Activated B cell treated with CpG ODN at 0.5 μM for 24 hours (primary cell): ENCODE results near the gene WDR7. TPM values are rescaled to one million over a fixed set of nuclear protein-coding genes. Genes with fewer than 3 reads are reported as not detected.

Source experiments
- ATAC-seq: fragments of 200-7000 bp; cut with Tn5 transposase; one replicate; pipeline ENCODE4 v1.10.0; 2021; ENCODE audit warnings: low read depth, mild to moderate bottlenecking, moderate library complexity
- CTCF ChIA-PET: fragments of 350-600 bp; sonication (Branson Sonifier 250); formaldehyde crosslinking; loops from one replicate; lab custom pipeline; 2021; ENCODE audit warnings: antibody characterized with exemption; lab: Charles Lee
- POLR2A ChIA-PET: fragments of 350-600 bp; sonication (Branson Sonifier 250); formaldehyde crosslinking; loops from one replicate; lab custom pipeline; 2021; ENCODE audit warnings: antibody characterized with exemption; lab: Charles Lee
- DNase-seq: peaks from one replicate; pipeline ENCODE4 v3.0.0; 2022
- H3K27ac Mint-ChIP-seq: one replicate; pipeline ENCODE4 v1.8.0; 2020; ENCODE audit warnings: mixed read lengths
- H3K27me3 Mint-ChIP-seq: one replicate; pipeline ENCODE4 v1.8.0; 2021; ENCODE audit warnings: mixed read lengths
- H3K36me3 Mint-ChIP-seq: one replicate; pipeline ENCODE4 v1.8.0; 2021; ENCODE audit warnings: low read depth, mixed read lengths
- H3K4me1 Mint-ChIP-seq: one replicate; pipeline ENCODE4 v1.8.0; 2021; ENCODE audit warnings: mixed read lengths
- H3K4me3 Mint-ChIP-seq: one replicate; pipeline ENCODE4 v1.8.0; 2020; ENCODE audit warnings: mild to moderate bottlenecking, mixed read lengths
- H3K9me3 Mint-ChIP-seq: one replicate; pipeline ENCODE4 v1.8.0; 2020; ENCODE audit warnings: mixed read lengths
- CTCF ChIP-seq: fragments of 200-600 bp; IDR thresholded peaks from one replicate; pipeline ENCODE4 v1.8.0; 2022; ENCODE audit warnings: antibody characterized with exemption, mild to moderate bottlenecking
- intact Hi-C: fragments of 100-400 bp; cut with micrococcal nuclease; formaldehyde crosslinking; loops from one replicate; pipeline ENCODE4 v1.15.1; 2024
- total RNA-seq: library from RNA; stranded (reverse); gene quantifications from 2 replicates; pipeline ENCODE4 v1.2.3, GENCODE V29; 2022

WDR7 gene
- total RNA-seq, 1 donor from 2014 or later, result 33.4 TPM

GRCh38 chr18:56997200-56997599 is 346.0 kb downstream of the WDR7 start:
- DNase-seq, result no peak
- POLR2A ChIA-PET, result no interaction called here
- intact Hi-C loops, result no loop called here
- no peak for TF ChIP-seq CTCF
- H3K27ac Mint-ChIP-seq, result no peak overlapping the region
- H3K27me3 Mint-ChIP-seq, result no peaks in the 10 kb centered on the region
- H3K9me3 Mint-ChIP-seq, result no peaks in the 10 kb centered on the region
- CTCF ChIA-PET, result no interaction called here
- no peak overlapping the region for H3K4me3 Mint-ChIP-seq
- peaks cover 2% of the 10 kb centered on the region for H3K4me1 Mint-ChIP-seq
- peaks cover 3% of the 10 kb centered on the region for H3K36me3 Mint-ChIP-seq
- ATAC-seq, result no peak

GRCh38 chr18:56999823-57000222 is 348.7 kb downstream of the WDR7 start:
- Mint-ChIP-seq H3K27ac (no peak overlapping the region), H3K9me3 (no peaks in the 10 kb centered on the region), H3K36me3 (peaks cover 3% of the 10 kb centered on the region), H3K4me1 (peaks cover 15% of the 10 kb centered on the region), H3K4me3 (no peak overlapping the region), H3K27me3 (no peaks in the 10 kb centered on the region)
- intact Hi-C loops, result no loop called here
- ChIA-PET POLR2A (no interaction called here), CTCF (no interaction called here)
- no peak for DNase-seq
- no peak for TF ChIP-seq CTCF
- ATAC-seq, result no peak

GRCh38 chr18:57002627-57003026 is 351.5 kb downstream of the WDR7 start:
- H3K36me3 Mint-ChIP-seq, result peaks cover 3% of the 10 kb centered on the region
- H3K4me3 Mint-ChIP-seq, result no peak overlapping the region
- ATAC-seq (no peak), DNase-seq (no peak)
- no peaks in the 10 kb centered on the region for H3K27me3 Mint-ChIP-seq
- no peak for TF ChIP-seq CTCF
- H3K4me1 Mint-ChIP-seq, result peaks cover 16% of the 10 kb centered on the region
- CTCF ChIA-PET, result no interaction called here
- POLR2A ChIA-PET, result no interaction called here
- no peaks in the 10 kb centered on the region for H3K9me3 Mint-ChIP-seq
- intact Hi-C loops, result no loop called here
- H3K27ac Mint-ChIP-seq, result no peak overlapping the region

GRCh38 chr18:57003342-57003741 is 352.2 kb downstream of the WDR7 start:
- no peak for ATAC-seq
- Mint-ChIP-seq H3K4me1 (peaks cover 16% of the 10 kb centered on the region), H3K27me3 (no peaks in the 10 kb centered on the region), H3K9me3 (no peaks in the 10 kb centered on the region), H3K27ac (no peak overlapping the region), H3K36me3 (no peaks in the 10 kb centered on the region), H3K4me3 (no peak overlapping the region)
- no peak for TF ChIP-seq CTCF
- ChIA-PET CTCF (no interaction called here), POLR2A (interaction anchor here (0.6 kb wide), 1 partner anchor 7 kb away, joined by 3 read pairs; no protein-coding TSS in a partner anchor)
- no peak for DNase-seq
- intact Hi-C loops, result no loop called here

GRCh38 chr18:57004366-57005121 is 353.4 kb downstream of the WDR7 start:
- DNase-seq, result no peak
- intact Hi-C loops, result loop anchor here (1.0 kb wide), 1 partner anchor 19 kb away; no protein-coding TSS in a partner anchor
- no peak for TF ChIP-seq CTCF
- Mint-ChIP-seq H3K36me3 (no peaks in the 10 kb centered on the region), H3K4me1 (peaks cover 16% of the 10 kb centered on the region), H3K9me3 (no peaks in the 10 kb centered on the region), H3K4me3 (no peak overlapping the region), H3K27ac (peak overlapping the region; percentile 56), H3K27me3 (no peaks in the 10 kb centered on the region)
- ChIA-PET POLR2A (no interaction called here), CTCF (no interaction called here)
- peak; percentile 89 for ATAC-seq
